HK-2 (cell line): ENCODE results near the gene ZCCHC2.

ENCODE experiments used
- DNase-seq: peaks from one replicate; pipeline ENCODE4 v3.0.0-alpha.2; 2018; ENCODE audit not compliant: unreplicated experiment

ZCCHC2 gene

DNA sequence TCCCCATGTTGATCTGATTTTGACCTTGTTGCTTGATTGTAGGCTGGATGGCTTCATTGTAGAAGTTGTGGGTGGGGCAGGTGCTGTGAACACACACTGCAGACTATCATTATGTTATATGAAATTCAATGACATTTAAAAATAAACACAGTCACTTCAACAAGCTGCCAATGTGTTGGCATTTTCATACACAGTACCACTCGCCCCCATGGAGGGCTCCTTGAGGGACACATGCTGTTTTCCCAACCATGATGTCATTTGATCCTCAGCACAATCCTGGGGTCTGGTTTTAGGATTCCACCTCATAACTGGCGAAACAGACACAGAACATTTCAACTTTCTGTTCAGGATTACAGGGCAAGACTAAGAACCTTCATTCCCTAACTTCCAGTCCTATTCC, 86.9 kb downstream of the ZCCHC2 start:
- DNase-seq = no peak

GRCh38 chr18:62610351-62610700, 87.5 kb downstream of the ZCCHC2 start:
- DNase-seq = no peak

DNA sequence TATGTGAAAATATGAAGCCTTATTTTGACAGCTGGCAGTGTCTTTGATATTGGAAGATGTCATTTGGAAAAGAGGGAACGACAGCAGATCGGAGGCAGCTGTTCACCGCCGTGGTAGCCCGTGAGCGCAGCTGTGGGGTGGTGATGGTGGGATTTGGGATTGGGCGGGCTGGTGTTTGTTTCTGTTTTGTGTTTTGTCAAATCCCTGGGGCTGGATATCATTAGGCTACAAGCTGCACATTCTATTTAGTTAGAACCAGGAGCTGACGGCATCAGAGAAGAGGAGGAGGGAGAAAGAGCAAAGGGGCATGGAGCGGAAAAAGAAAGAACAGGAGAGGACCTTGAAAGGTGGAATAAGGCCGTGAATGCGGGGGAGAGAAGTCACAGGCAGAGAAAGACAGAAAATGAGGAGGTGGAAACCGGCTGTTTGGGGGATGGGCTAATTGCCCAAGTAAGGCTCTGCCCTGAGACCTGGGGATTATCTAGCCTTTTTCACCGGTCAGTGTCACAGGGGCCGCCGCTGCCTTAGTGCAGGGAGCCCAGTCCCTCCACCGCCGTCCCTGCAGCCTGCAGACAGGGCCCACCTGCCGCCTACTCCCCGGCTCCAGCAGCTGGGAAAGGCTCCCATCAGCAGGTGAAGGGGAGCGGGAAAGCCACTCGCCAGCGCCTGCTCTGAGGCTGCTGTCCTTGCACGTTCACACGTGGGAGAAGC, 88.0 kb downstream of the ZCCHC2 start:
- no peak for DNase-seq

- no peak for DNase-seq
These were observed 88.8 kb downstream of the ZCCHC2 start for GRCh38 chr18:62611453-62612288.

GRCh38 chr18:62612289-62612645, 89.4 kb downstream of the ZCCHC2 start:
- DNase-seq = no peak

GRCh38 chr18:62612776-62613175, 90.0 kb downstream of the ZCCHC2 start:
- no peak for DNase-seq

DNA sequence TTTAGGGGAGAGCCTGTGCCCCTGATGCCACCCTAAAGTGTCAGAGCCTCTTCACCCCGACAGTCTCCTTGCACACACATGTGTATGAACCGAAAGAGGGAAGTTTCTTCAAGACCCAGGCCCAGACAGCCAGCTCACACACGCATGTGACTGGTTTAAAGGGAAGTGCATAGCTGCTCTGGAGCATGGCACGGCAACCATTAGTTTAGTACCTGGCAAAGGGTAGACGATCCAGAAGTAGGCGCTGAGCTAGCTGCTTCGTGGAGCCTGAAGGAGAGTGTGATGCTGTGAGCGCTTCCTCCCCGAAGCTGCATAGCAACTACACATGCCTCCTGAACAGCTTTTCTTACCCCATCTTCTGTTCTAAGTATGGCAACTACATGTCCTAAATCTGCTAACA, 91.7 kb downstream of the ZCCHC2 start:
- DNase-seq = no peak

DNA sequence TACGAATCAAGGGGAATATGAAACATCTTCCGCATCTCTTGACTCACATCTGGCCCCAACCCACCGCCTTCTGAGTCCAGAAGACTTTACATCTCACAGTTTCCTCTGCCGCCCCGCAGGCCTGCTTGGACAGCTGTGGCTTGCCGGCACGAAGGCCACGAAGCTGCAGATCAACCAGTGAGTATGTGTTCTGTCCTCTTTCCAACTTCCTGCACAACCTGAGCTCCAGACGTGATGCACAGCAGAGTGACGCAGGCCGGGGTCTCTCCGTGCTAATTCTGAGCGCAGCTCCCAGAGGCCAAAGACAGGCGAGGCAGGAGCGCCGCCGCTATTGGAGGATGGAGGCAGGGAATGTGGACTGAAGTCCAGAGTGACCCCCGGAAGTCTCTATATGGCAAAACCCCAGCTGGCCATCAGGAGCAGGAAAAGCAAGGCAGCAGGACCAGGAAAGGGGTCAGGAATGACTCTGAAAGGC, 93.5 kb downstream of the ZCCHC2 start:
- DNase-seq = no peak

DNA sequence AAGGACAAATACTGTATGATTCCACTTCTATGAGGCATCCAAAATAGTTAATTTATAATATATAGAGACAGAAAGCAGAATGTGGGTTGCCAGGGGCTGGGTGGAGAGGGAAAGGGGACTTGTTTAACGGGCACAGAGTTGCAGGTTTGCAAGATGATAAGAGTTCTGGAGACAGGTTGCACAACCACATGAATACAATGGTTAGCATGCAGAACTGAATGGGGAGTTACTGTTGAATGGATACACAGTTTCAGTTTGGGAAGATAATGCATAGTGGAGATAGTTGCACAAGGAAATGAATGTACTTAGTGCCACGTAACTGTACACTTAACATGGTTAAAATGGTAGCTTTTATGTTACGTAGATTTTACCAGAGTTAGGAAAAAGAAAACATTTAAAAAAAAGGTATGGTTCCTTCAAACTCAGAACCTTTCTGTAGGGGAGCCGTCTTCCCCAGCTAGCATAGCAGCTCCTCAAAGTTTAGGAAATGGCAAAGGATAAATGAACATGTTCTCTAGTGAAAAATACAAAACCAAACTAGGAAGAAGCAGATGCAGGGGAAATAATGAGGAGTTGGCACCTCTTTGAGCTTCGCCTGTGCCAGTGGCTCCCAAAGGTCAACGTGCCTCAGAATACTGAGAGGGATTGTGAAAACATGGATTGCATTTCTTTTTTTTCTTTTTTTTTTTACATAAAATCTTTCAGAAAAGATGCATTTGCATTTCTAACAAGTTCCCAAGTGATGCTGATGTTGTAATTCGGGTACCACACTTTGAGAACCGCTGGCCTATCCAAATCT, 95.2 kb downstream of the ZCCHC2 start:
- no peak for DNase-seq

DNA sequence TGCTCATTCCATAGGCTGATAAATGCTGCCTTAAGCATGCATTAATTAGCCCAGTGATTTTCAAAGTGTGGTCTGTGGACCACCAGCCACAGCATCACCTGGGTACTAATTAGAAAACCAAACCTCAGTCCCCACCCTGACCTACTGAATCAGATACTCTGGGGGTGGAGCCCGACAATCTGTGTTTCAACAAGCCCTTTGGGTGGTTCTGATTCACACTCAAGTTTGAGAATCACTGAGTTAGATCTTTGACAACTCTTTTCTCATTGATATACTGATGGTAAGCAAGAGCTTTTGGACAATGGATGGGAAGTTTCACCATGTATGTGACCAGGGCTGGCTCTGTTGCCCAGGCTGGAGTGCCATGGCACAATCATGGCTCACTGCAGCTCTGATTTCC, 95.9 kb downstream of the ZCCHC2 start:
- no peak for DNase-seq

- no peak for DNase-seq
These were observed 98.7 kb downstream of the ZCCHC2 start for GRCh38 chr18:62621546-62621945.

DNA sequence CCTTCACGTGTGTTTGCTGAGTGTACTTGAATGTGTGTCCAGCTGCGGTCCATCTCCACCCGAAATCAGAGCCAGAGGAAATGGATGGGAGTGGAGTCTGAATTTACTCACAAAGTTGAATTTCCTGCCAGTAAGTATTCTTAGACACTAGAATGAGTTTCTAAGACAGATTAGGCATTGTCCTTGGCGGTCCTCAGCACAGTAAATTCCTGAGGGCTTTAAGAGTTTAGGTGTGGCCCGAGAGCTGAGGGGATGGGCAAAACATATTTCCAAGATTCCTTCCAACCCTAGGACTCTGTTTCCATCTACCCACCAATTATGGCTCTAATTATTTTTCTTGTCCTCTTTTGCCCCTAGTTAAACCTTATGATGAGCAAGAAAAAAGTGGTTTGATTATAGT, 102.2 kb downstream of the ZCCHC2 start:
- no peak for DNase-seq
